HepG2 (cell line): Measurements from ENCODE around the gene B3GNT8. TPM values are rescaled to one million over a fixed set of nuclear protein-coding genes. Genes with fewer than 3 reads are reported as not detected.
A peak's percentile ranks its signal among the peaks of the same experiment; 100 is the strongest.

ENCODE experiments used
- BRCA1 ChIP-seq: sonication (generic); formaldehyde crosslinking; IDR thresholded peaks from 2 replicates; pipeline ENCODE4 v1.4.0; 2020; ENCODE audit warnings: missing genetic modification reagents
- CC2D1A ChIP-seq: sonication (generic); formaldehyde crosslinking; IDR thresholded peaks from 2 replicates; pipeline ENCODE4 v1.8.1; 2023; ENCODE audit warnings: mild to moderate bottlenecking, missing genetic modification reagents
- GABPB1 ChIP-seq: IDR thresholded peaks from 2 replicates; pipeline ENCODE4 v1.6.1; 2016; ENCODE audit warnings: mild to moderate bottlenecking, missing genetic modification reagents, moderate library complexity, missing compliant biosample characterization
- KDM5A ChIP-seq: fragments of 200-600 bp; sonication (generic); IDR thresholded peaks from 2 replicates; pipeline ENCODE4 v1.7.0; 2018; ENCODE audit warnings: antibody characterized with exemption, mild to moderate bottlenecking, low read length, borderline replicate concordance
- NCOA1 ChIP-seq: sonication (generic); formaldehyde crosslinking; IDR thresholded peaks from 2 replicates; pipeline ENCODE4 v1.9.0; 2021; ENCODE audit warnings: missing genetic modification reagents
- NCOA5 ChIP-seq: sonication (generic); formaldehyde crosslinking; IDR thresholded peaks from 2 replicates; pipeline ENCODE4 v1.4.0; 2020; ENCODE audit warnings: missing genetic modification reagents
- POLR2AphosphoS2 ChIP-seq: IDR thresholded peaks from 2 replicates; pipeline ENCODE4 v1.6.1; 2011; ENCODE audit warnings: low read depth, low read length, improper control_type of control experiment
- POLR2G ChIP-seq: fragments of 200-400 bp; formaldehyde crosslinking; IDR thresholded peaks from 2 replicates; pipeline ENCODE4 v1.6.1; 2018; ENCODE audit warnings: mild to moderate bottlenecking, low read depth, low read length, moderate library complexity
- YEATS2 ChIP-seq: sonication (generic); formaldehyde crosslinking; IDR thresholded peaks from 2 replicates; pipeline ENCODE4 v1.4.0; 2020; ENCODE audit warnings: missing genetic modification reagents, borderline replicate concordance
- ZFYVE20 ChIP-seq: sonication (generic); formaldehyde crosslinking; IDR thresholded peaks from 2 replicates; pipeline ENCODE4 v1.8.0; 2023; ENCODE audit warnings: low read depth, mild to moderate bottlenecking, moderate library complexity, missing genetic modification reagents, borderline replicate concordance
- ZNF282 ChIP-seq: fragments of 450-650 bp; IDR thresholded peaks from 2 replicates; pipeline ENCODE4 v1.6.1; 2018; ENCODE audit not compliant: partially characterized antibody
- ZNF569 ChIP-seq: sonication (generic); formaldehyde crosslinking; IDR thresholded peaks from 2 replicates; pipeline ENCODE4 v1.5.0; 2020; ENCODE audit warnings: mild to moderate bottlenecking, missing genetic modification reagents, moderate library complexity, borderline replicate concordance
- ZNF839 ChIP-seq: sonication (generic); formaldehyde crosslinking; IDR thresholded peaks from 2 replicates; pipeline ENCODE4 v1.4.0; 2020; ENCODE audit warnings: missing genetic modification reagents, mild to moderate bottlenecking, borderline replicate concordance
- ZSCAN9 ChIP-seq: IDR thresholded peaks from 2 replicates; pipeline ENCODE4 v1.6.1; 2016; ENCODE audit warnings: borderline replicate concordance
- polyA plus RNA-seq, 8 experiments: library from polyadenylated mRNA; depleted of rRNA in 3 of 8; stranded (reverse) in 7 of 8; unstranded in 1 of 8; fragments of >200 nt; fragmentation: Illumina TruSeq in 4 of 8; extraction: Trizol in 4 of 8; gene quantifications; 2 replicates each; pipeline versions ENCODE4 v1.2.1 to v1.2.3, GENCODE V29; 2011 to 2016; ENCODE audit warnings: low read depth in 4 of 8, missing spikeins in 1 of 8, mixed read lengths in 1 of 8; ENCODE audit not compliant: insufficient read depth in 1 of 8
- total RNA-seq, 5 experiments: library from RNA; depleted of rRNA; stranded (reverse); fragments of >200 nt; fragmentation: Illumina TruSeq; extraction: Trizol; gene quantifications; 2 replicates each; pipeline ENCODE4 v1.2.3, GENCODE V29; 2016; ENCODE audit warnings: low read depth in 1 of 5
- TF ChIP-seq, protein P1 (sequence below): sonication (generic); formaldehyde crosslinking; IDR thresholded peaks from 2 replicates; pipeline ENCODE4 v1.4.0; 2020; ENCODE audit warnings: missing genetic modification reagents, borderline replicate concordance
- TF ChIP-seq, protein P2 (sequence below): sonication (generic); formaldehyde crosslinking; IDR thresholded peaks from 2 replicates; pipeline ENCODE4 v1.5.0; 2020; ENCODE audit warnings: mild to moderate bottlenecking, missing genetic modification reagents
- TF ChIP-seq, protein P3 (sequence below): sonication (generic); formaldehyde crosslinking; IDR thresholded peaks from 2 replicates; pipeline ENCODE4 v1.8.0; 2022; ENCODE audit warnings: mild to moderate bottlenecking, missing genetic modification reagents; ENCODE audit not compliant: insufficient replicate concordance

The B3GNT8 gene
- total and polyA plus RNA-seq, 2 of the 13 experiments (the other 11 are each of a cell fraction or from before 2014, with no cell fraction given), result 0.26 to 1.9 TPM

DNA sequence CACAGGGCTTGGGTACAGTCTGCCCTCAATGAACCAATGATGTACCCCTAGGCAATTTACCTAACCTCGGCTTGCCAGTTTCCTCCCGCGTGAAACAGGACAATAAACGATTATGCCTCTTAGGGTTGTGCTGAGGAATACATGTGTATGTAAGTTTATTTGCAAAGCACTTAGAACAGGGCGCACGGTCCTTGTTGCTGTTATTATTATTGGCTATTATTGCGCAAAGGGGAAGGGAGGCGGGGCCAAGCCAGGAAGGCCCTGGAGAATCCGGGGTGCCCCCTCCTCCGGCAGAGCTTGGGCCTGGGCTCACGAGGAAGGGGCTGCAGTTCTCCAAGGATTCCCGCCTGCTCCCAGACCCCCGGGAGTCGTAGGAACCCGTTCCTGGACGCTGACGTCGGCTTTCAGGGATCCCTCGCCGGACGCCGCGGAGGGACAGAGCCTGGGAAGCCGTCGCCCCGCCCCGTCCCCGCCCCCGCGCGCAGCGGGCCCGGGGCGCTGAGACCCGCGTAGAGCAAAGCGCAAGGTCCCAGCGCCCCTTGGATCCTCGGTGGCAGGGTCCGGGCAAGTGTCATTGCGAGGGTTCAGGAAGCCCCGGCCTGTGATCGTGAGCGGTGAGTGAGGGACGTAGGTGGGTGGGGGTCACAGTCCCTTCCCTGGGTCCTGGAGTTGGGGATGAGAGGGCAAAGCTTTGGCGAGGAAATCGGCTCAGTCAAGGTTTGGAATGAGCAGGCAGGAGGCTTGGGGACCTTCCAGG is 50.8 kb downstream of the B3GNT8 start, which contains the start of gene TMEM91 (continued):
- TF ChIP-seq, protein P1, sequence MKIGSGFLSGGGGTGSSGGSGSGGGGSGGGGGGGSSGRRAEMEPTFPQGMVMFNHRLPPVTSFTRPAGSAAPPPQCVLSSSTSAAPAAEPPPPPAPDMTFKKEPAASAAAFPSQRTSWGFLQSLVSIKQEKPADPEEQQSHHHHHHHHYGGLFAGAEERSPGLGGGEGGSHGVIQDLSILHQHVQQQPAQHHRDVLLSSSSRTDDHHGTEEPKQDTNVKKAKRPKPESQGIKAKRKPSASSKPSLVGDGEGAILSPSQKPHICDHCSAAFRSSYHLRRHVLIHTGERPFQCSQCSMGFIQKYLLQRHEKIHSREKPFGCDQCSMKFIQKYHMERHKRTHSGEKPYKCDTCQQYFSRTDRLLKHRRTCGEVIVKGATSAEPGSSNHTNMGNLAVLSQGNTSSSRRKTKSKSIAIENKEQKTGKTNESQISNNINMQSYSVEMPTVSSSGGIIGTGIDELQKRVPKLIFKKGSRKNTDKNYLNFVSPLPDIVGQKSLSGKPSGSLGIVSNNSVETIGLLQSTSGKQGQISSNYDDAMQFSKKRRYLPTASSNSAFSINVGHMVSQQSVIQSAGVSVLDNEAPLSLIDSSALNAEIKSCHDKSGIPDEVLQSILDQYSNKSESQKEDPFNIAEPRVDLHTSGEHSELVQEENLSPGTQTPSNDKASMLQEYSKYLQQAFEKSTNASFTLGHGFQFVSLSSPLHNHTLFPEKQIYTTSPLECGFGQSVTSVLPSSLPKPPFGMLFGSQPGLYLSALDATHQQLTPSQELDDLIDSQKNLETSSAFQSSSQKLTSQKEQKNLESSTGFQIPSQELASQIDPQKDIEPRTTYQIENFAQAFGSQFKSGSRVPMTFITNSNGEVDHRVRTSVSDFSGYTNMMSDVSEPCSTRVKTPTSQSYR (CRISPR knock-in tag), result no peak
- TF ChIP-seq GABPB1 (CRISPR knock-in tag) (peak; percentile 71; the same call in 1 of the 2 replicates), POLR2G (peak; percentile 64; the same call in 1 of the 2 replicates), NCOA1 (no peak), BRCA1 (CRISPR knock-in tag) (no peak), POLR2AphosphoS2 (no peak), ZNF569 (CRISPR knock-in tag) (no peak), ZFYVE20 (no peak), KDM5A (no peak; the same call in 1 of the 2 replicates), ZNF282 (no peak), YEATS2 (CRISPR knock-in tag) (peak; percentile 29; the same call in 1 of the 2 replicates), NCOA5 (CRISPR knock-in tag) (no peak), ZNF839 (0 out of 2 replicates have a peak, but pooled peaks have one; percentile 50), CC2D1A (CRISPR knock-in tag) (no peak), ZSCAN9 (CRISPR knock-in tag) (no peak)
- TF ChIP-seq, protein P2, sequence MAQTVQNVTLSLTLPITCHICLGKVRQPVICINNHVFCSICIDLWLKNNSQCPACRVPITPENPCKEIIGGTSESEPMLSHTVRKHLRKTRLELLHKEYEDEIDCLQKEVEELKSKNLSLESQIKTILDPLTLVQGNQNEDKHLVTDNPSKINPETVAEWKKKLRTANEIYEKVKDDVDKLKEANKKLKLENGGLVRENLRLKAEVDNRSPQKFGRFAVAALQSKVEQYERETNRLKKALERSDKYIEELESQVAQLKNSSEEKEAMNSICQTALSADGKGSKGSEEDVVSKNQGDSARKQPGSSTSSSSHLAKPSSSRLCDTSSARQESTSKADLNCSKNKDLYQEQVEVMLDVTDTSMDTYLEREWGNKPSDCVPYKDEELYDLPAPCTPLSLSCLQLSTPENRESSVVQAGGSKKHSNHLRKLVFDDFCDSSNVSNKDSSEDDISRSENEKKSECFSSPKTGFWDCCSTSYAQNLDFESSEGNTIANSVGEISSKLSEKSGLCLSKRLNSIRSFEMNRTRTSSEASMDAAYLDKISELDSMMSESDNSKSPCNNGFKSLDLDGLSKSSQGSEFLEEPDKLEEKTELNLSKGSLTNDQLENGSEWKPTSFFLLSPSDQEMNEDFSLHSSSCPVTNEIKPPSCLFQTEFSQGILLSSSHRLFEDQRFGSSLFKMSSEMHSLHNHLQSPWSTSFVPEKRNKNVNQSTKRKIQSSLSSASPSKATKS (CRISPR knock-in tag), result no peak
- TF ChIP-seq, protein P3, sequence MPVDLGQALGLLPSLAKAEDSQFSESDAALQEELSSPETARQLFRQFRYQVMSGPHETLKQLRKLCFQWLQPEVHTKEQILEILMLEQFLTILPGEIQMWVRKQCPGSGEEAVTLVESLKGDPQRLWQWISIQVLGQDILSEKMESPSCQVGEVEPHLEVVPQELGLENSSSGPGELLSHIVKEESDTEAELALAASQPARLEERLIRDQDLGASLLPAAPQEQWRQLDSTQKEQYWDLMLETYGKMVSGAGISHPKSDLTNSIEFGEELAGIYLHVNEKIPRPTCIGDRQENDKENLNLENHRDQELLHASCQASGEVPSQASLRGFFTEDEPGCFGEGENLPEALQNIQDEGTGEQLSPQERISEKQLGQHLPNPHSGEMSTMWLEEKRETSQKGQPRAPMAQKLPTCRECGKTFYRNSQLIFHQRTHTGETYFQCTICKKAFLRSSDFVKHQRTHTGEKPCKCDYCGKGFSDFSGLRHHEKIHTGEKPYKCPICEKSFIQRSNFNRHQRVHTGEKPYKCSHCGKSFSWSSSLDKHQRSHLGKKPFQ (CRISPR knock-in tag), result no peak
